Natural killer cell treated with Interleukin-12 subunit alpha and Interleukin-12 subunit beta and Interleukin-15 and Interleukin-18, amount 100 ng/mL, for 72 hours (primary cell): ENCODE results near the gene GNLY. TPM values are rescaled to one million over a fixed set of nuclear protein-coding genes. Genes with fewer than 3 reads are reported as not detected.

ENCODE experiments used
- ATAC-seq, 2 donors: fragments of 150-1000 bp; cut with Tn5 transposase in 1 of 2; sonication (Bioruptor Pico), chemical (Tn5 transposase) in 1 of 2; 2 replicates each; pipeline ENCODE4 v1.10.0; 2021
- DNase-seq: peaks from one replicate; pipeline ENCODE4 v3.0.0; 2022; ENCODE audit warnings: low spot score
- H3K27ac Mint-ChIP-seq, 2 donors: 1 replicate in 1 of 2; 2 replicates in 1 of 2; pipeline ENCODE4 v1.8.0; 2022; ENCODE audit warnings: mixed read lengths in 2 of 2, mild to moderate bottlenecking in 1 of 2, moderate library complexity in 1 of 2
- H3K27me3 Mint-ChIP-seq, 2 donors: 1 replicate in 1 of 2; 2 replicates in 1 of 2; pipeline ENCODE4 v1.8.0; 2022; ENCODE audit warnings: mixed read lengths in 2 of 2
- H3K36me3 Mint-ChIP-seq: one replicate; pipeline ENCODE4 v1.8.0; 2022; ENCODE audit warnings: mixed read lengths
- H3K4me1 Mint-ChIP-seq, 2 donors: 1 replicate in 1 of 2; 2 replicates in 1 of 2; pipeline ENCODE4 v1.8.0; 2022; ENCODE audit warnings: low read depth in 2 of 2, mixed read lengths in 2 of 2, mild to moderate bottlenecking in 1 of 2
- H3K4me3 Mint-ChIP-seq: one replicate; pipeline ENCODE4 v1.8.0; 2022; ENCODE audit warnings: mixed read lengths
- H3K9me3 Mint-ChIP-seq: 2 replicates; pipeline ENCODE4 v1.8.0; 2022; ENCODE audit warnings: mixed read lengths
- total RNA-seq, 2 donors: library from RNA; stranded (reverse); gene quantifications; one replicate each; pipeline ENCODE4 v1.2.3, GENCODE V29; 2022

Gene GNLY
- total RNA-seq, 2 donors from 2014 or later = 599 to 903 TPM

- ATAC-seq = no peak
- peak overlapping the region; percentile 84 to 88 for H3K27ac Mint-ChIP-seq
- H3K36me3 Mint-ChIP-seq = peaks cover 18% of the 10 kb centered on the region
These were observed 9.2 kb downstream of the GNLY start for GRCh38 chr2:85703329-85703728.

GRCh38 chr2:85704038-85704437 is 9.9 kb downstream of the GNLY start:
- ATAC-seq = no peak
- peak overlapping the region; percentile 91 for H3K4me3 Mint-ChIP-seq
- peaks cover 70 to 75% of the 10 kb centered on the region in 2 donors for H3K4me1 Mint-ChIP-seq
- peaks cover 11% of the 10 kb centered on the region for H3K36me3 Mint-ChIP-seq
- H3K27me3 Mint-ChIP-seq = no peaks in the 10 kb centered on the region
- DNase-seq = no peak
- peak overlapping the region; percentile 84 to 88 for H3K27ac Mint-ChIP-seq
- H3K9me3 Mint-ChIP-seq = peaks cover 3% of the 10 kb centered on the region

More at GRCh38 chr2:85703329-85703728, 9.2 kb downstream of the GNLY start:
- Mint-ChIP-seq H3K4me3 (peak overlapping the region; percentile 91), H3K27me3 (no peaks in the 10 kb centered on the region), H3K9me3 (peaks cover 3% of the 10 kb centered on the region), H3K4me1 (peaks cover 77 to 82% of the 10 kb centered on the region in 2 donors)
- DNase-seq = no peak

- peak overlapping the region; percentile 84 to 88 for H3K27ac Mint-ChIP-seq
- H3K9me3 Mint-ChIP-seq = peaks cover 3% of the 10 kb centered on the region
- ATAC-seq = peak; percentile 77 to 82
- H3K36me3 Mint-ChIP-seq = peaks cover 6% of the 10 kb centered on the region
- H3K4me3 Mint-ChIP-seq = peak overlapping the region; percentile 91
- peaks cover 65 to 69% of the 10 kb centered on the region in 2 donors for H3K4me1 Mint-ChIP-seq
- peak; percentile 82 for DNase-seq
- H3K27me3 Mint-ChIP-seq = no peaks in the 10 kb centered on the region
These were observed 10.9 kb downstream of the GNLY start for GRCh38 chr2:85704800-85705679.

GRCh38 chr2:85705680-85706039 is 11.5 kb downstream of the GNLY start:
- peak in 1 of 2 donors; percentile 38 for ATAC-seq
- Mint-ChIP-seq H3K27me3 (no peaks in the 10 kb centered on the region), H3K4me3 (peak overlapping the region; percentile 91), H3K9me3 (peaks cover 3% of the 10 kb centered on the region), H3K36me3 (peaks cover 6% of the 10 kb centered on the region), H3K4me1 (peaks cover 62 to 68% of the 10 kb centered on the region in 2 donors), H3K27ac (peak overlapping the region; percentile 84 to 88)
- no peak for DNase-seq

GRCh38 chr2:85706063-85706462 is 11.9 kb downstream of the GNLY start:
- Mint-ChIP-seq H3K36me3 (peaks cover 6% of the 10 kb centered on the region), H3K27ac (peak overlapping the region; percentile 84 to 88), H3K27me3 (no peaks in the 10 kb centered on the region), H3K4me3 (peak overlapping the region; percentile 91), H3K4me1 (peaks cover 58 to 64% of the 10 kb centered on the region in 2 donors), H3K9me3 (peaks cover 3% of the 10 kb centered on the region)
- DNase-seq (no peak), ATAC-seq (no peak)

GRCh38 chr2:85706599-85707296 is 12.6 kb downstream of the GNLY start:
- ATAC-seq (peak; percentile 62 to 77), DNase-seq (peak; percentile 80)
- H3K9me3 Mint-ChIP-seq = peaks cover 3% of the 10 kb centered on the region
- no peaks in the 10 kb centered on the region for H3K27me3 Mint-ChIP-seq
- peaks cover 6% of the 10 kb centered on the region for H3K36me3 Mint-ChIP-seq
- peak overlapping the region; percentile 91 for H3K4me3 Mint-ChIP-seq
- peaks cover 53 to 59% of the 10 kb centered on the region in 2 donors for H3K4me1 Mint-ChIP-seq
- peak overlapping the region; percentile 84 to 88 for H3K27ac Mint-ChIP-seq

- Mint-ChIP-seq H3K27ac (peak overlapping the region; percentile 84 to 88), H3K36me3 (peaks cover 6% of the 10 kb centered on the region), H3K4me3 (peak overlapping the region; percentile 91), H3K9me3 (peaks cover 3% of the 10 kb centered on the region), H3K4me1 (peaks cover 48 to 53% of the 10 kb centered on the region in 2 donors), H3K27me3 (no peaks in the 10 kb centered on the region)
- DNase-seq (peak; percentile 87), ATAC-seq (peak; percentile 79)
These were observed 13.1 kb downstream of the GNLY start for GRCh38 chr2:85707304-85707703.

- H3K36me3 Mint-ChIP-seq = peaks cover 6% of the 10 kb centered on the region
- H3K4me1 Mint-ChIP-seq = peaks cover 35 to 40% of the 10 kb centered on the region in 2 donors
- DNase-seq (no peak), ATAC-seq (no peak)
- H3K27ac Mint-ChIP-seq = no peak overlapping the region
- peaks cover 3% of the 10 kb centered on the region for H3K9me3 Mint-ChIP-seq
- H3K4me3 Mint-ChIP-seq = no peak overlapping the region
- no peaks in the 10 kb centered on the region for H3K27me3 Mint-ChIP-seq
These were observed 14.5 kb downstream of the GNLY start for GRCh38 chr2:85708641-85709040.

GRCh38 chr2:85709401-85709811 is 15.2 kb downstream of the GNLY start:
- no peak for ATAC-seq
- DNase-seq = no peak
- Mint-ChIP-seq H3K27ac (peak overlapping the region in 1 of 2 donors; percentile 76), H3K9me3 (no peaks in the 10 kb centered on the region), H3K4me1 (peaks cover 31 to 32% of the 10 kb centered on the region in 2 donors), H3K27me3 (no peaks in the 10 kb centered on the region), H3K4me3 (no peak overlapping the region), H3K36me3 (no peaks in the 10 kb centered on the region)

GRCh38 chr2:85710687-85711577 is 16.8 kb downstream of the GNLY start:
- H3K36me3 Mint-ChIP-seq = no peaks in the 10 kb centered on the region
- no peak overlapping the region for H3K4me3 Mint-ChIP-seq
- ATAC-seq (no peak), DNase-seq (no peak)
- no peaks in the 10 kb centered on the region for H3K27me3 Mint-ChIP-seq
- peak overlapping the region in 1 of 2 donors; percentile 76 for H3K27ac Mint-ChIP-seq
- H3K4me1 Mint-ChIP-seq = peaks cover 21 to 23% of the 10 kb centered on the region in 2 donors
- H3K9me3 Mint-ChIP-seq = no peaks in the 10 kb centered on the region

GRCh38 chr2:85711578-85712060 is 17.5 kb downstream of the GNLY start:
- peak overlapping the region in 1 of 2 donors; percentile 76 for H3K27ac Mint-ChIP-seq
- ATAC-seq (no peak), DNase-seq (no peak)
- H3K36me3 Mint-ChIP-seq = no peaks in the 10 kb centered on the region
- H3K9me3 Mint-ChIP-seq = no peaks in the 10 kb centered on the region
- H3K4me3 Mint-ChIP-seq = no peak overlapping the region
- peaks cover 14 to 16% of the 10 kb centered on the region in 2 donors for H3K4me1 Mint-ChIP-seq
- no peaks in the 10 kb centered on the region for H3K27me3 Mint-ChIP-seq

DNA sequence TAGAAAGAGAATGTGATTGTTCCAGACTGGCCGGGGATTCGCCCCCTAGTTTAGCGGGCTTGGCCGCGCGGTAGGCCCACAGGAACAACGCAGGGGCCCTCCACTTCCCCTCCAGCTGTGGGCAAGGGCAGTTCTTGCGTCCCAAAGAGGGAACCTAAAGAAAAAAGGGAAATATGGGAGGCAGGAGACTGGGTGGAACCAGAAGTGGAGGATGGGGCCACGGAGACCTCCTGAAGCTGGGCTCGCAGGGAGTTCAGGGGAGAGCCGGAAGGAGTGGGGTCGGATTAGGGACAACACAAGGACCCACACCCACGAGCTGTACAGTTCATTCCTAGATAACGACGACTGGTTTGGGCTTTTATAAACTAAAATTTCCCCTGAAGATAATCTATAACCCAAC is 18.2 kb downstream of the GNLY start:
- peaks cover 7 to 9% of the 10 kb centered on the region in 2 donors for H3K4me1 Mint-ChIP-seq

More for the DNA sequence above, 18.2 kb downstream of the GNLY start:
- DNase-seq (no peak), ATAC-seq (no peak)
- Mint-ChIP-seq H3K27ac (no peak overlapping the region), H3K9me3 (no peaks in the 10 kb centered on the region), H3K4me3 (no peak overlapping the region), H3K36me3 (no peaks in the 10 kb centered on the region), H3K27me3 (no peaks in the 10 kb centered on the region)
